ENCODE results near the gene MCRIP2. TPM values are rescaled to one million over a fixed set of nuclear protein-coding genes. Genes with fewer than 3 reads are reported as not detected.

Gene MCRIP2
- total and polyA plus RNA-seq, 9 of the 15 experiments (the other 6 are each of a cell fraction or from before 2014, with no cell fraction given) = 0.80 to 120 (median 35.2) TPM

DNA sequence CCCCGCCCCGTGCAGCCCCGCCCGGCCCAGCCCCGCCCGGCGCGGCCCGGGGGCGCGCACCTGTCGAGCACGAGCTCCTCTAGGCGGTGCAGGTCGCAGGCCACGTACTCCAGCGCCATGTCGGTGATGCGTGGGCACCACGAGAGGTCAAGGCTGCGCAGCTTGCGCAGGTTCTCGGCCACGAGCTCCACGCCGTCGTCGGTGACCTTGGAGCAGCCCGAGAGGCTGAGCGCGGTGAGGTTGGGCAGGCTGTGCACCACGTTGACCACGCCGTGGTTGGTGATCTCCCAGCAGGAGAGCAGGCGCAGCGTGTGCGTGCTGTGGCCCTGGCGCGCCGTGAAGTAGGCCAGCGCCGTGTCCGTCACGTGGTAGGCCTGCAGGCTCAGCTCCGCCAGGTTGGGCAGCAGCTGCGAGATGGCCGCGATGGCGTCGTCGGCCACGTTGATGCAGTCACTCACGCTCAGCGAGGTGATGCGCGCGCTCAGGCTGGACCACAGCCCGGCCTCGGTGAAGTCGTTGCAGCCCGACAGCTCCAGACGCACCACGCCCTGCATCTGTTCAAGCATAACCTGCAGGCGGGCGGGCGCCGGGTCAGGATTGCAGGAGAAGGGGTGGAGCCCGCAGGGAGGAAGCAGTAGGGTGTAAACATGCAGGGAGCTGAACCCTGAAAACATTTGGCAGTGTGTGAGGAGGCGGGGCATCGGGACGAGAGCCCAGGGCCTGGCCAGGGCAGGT, 53.9 kb downstream of the MCRIP2 start (continued):
- no peak for TF ChIP-seq ETV6 (IDR thresholded peaks at IDR 0.05; ENCODE audit: borderline replicate concordance in 1 of 2, low read depth in 2 of 2, low read length in 1 of 2)
- no peak; the same call in 1 of the 2 replicates for TF ChIP-seq ETV6 (CRISPR knock-in tag; IDR thresholded peaks at IDR 0.05; ENCODE audit: borderline replicate concordance)
- peak; percentile 70 for TF ChIP-seq CXXC5 (CRISPR knock-in tag; IDR thresholded peaks at IDR 0.05)
- peak in 1 of 2 experiments; percentile 28; a peak in 1 of 4 replicates for TF ChIP-seq RCOR1 (IDR thresholded peaks at IDR 0.05; ENCODE audit: borderline replicate concordance in 1 of 2, low read depth in 2 of 2, low read length in 2 of 2)
- TF ChIP-seq, protein P1, sequence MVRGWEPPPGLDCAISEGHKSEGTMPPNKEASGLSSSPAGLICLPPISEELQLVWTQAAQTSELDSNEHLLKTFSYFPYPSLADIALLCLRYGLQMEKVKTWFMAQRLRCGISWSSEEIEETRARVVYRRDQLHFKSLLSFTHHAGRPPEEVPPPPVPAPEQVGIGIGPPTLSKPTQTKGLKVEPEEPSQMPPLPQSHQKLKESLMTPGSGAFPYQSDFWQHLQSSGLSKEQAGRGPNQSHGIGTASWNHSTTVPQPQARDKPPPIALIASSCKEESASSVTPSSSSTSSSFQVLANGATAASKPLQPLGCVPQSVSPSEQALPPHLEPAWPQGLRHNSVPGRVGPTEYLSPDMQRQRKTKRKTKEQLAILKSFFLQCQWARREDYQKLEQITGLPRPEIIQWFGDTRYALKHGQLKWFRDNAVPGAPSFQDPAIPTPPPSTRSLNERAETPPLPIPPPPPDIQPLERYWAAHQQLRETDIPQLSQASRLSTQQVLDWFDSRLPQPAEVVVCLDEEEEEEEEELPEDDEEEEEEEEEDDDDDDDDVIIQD (CRISPR knock-in tag; IDR thresholded peaks at IDR 0.05) = no peak
- TF ChIP-seq, protein P2, sequence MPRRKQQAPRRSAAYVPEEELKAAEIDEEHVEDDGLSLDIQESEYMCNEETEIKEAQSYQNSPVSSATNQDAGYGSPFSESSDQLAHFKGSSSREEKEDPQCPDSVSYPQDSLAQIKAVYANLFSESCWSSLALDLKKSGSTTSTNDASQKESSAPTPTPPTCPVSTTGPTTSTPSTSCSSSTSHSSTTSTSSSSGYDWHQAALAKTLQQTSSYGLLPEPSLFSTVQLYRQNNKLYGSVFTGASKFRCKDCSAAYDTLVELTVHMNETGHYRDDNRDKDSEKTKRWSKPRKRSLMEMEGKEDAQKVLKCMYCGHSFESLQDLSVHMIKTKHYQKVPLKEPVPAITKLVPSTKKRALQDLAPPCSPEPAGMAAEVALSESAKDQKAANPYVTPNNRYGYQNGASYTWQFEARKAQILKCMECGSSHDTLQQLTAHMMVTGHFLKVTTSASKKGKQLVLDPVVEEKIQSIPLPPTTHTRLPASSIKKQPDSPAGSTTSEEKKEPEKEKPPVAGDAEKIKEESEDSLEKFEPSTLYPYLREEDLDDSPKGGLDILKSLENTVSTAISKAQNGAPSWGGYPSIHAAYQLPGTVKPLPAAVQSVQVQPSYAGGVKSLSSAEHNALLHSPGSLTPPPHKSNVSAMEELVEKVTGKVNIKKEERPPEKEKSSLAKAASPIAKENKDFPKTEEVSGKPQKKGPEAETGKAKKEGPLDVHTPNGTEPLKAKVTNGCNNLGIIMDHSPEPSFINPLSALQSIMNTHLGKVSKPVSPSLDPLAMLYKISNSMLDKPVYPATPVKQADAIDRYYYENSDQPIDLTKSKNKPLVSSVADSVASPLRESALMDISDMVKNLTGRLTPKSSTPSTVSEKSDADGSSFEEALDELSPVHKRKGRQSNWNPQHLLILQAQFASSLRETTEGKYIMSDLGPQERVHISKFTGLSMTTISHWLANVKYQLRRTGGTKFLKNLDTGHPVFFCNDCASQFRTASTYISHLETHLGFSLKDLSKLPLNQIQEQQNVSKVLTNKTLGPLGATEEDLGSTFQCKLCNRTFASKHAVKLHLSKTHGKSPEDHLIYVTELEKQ (CRISPR knock-in tag; IDR thresholded peaks at IDR 0.05) = no peak
- no peak for TF ChIP-seq ZNF551 (CRISPR knock-in tag; IDR thresholded peaks at IDR 0.05)
- TF ChIP-seq MTA2 (IDR thresholded peaks at IDR 0.05; ENCODE audit: low read depth) = no peak
- TF ChIP-seq HOXB6 (CRISPR knock-in tag; IDR thresholded peaks at IDR 0.05; ENCODE audit: borderline replicate concordance) = no peak
- no peak for TF ChIP-seq FOSL1 (tag; conservative IDR thresholded peaks at IDR 0.05)
- TF ChIP-seq MCM5 (IDR thresholded peaks at IDR 0.05; ENCODE audit: low read depth) = no peak
- TF ChIP-seq ESRRA (IDR thresholded peaks at IDR 0.05; ENCODE audit: borderline replicate concordance, low read depth) = peak; percentile 70
- no peak for TF ChIP-seq SLC30A9 (CRISPR knock-in tag; IDR thresholded peaks at IDR 0.05)
- TF ChIP-seq, protein P3, sequence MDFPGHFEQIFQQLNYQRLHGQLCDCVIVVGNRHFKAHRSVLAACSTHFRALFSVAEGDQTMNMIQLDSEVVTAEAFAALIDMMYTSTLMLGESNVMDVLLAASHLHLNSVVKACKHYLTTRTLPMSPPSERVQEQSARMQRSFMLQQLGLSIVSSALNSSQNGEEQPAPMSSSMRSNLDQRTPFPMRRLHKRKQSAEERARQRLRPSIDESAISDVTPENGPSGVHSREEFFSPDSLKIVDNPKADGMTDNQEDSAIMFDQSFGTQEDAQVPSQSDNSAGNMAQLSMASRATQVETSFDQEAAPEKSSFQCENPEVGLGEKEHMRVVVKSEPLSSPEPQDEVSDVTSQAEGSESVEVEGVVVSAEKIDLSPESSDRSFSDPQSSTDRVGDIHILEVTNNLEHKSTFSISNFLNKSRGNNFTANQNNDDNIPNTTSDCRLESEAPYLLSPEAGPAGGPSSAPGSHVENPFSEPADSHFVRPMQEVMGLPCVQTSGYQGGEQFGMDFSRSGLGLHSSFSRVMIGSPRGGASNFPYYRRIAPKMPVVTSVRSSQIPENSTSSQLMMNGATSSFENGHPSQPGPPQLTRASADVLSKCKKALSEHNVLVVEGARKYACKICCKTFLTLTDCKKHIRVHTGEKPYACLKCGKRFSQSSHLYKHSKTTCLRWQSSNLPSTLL (IDR thresholded peaks at IDR 0.05) = no peak
- peak; percentile 82; the same call in 1 of the 2 replicates for TF ChIP-seq MTA3 (IDR thresholded peaks at IDR 0.05; ENCODE audit: borderline replicate concordance)
- TF ChIP-seq, protein P4, sequence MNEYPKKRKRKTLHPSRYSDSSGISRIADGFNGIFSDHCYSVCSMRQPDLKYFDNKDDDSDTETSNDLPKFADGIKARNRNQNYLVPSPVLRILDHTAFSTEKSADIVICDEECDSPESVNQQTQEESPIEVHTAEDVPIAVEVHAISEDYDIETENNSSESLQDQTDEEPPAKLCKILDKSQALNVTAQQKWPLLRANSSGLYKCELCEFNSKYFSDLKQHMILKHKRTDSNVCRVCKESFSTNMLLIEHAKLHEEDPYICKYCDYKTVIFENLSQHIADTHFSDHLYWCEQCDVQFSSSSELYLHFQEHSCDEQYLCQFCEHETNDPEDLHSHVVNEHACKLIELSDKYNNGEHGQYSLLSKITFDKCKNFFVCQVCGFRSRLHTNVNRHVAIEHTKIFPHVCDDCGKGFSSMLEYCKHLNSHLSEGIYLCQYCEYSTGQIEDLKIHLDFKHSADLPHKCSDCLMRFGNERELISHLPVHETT (CRISPR knock-in tag; conservative IDR thresholded peaks at IDR 0.05 in 1 of 2, IDR thresholded peaks at IDR 0.05 in 1 of 2) = no peak
- TF ChIP-seq SNRNP70 (optimal IDR thresholded peaks at IDR 0.05; ENCODE audit: low read depth, low read length) = no peak
- TF ChIP-seq HIVEP1 (CRISPR knock-in tag; IDR thresholded peaks at IDR 0.05) = no peak
